Posterior cingulate gyrus (tissue), 11 donors: ENCODE measurements around the gene MED12L.
"Not testable (repeated sequence)": the region's sequence is repeated elsewhere in the genome, so short reads cannot be mapped to it uniquely, and the experiment has no call there.

Source experiments
- DNase-seq, 10 donors: peaks; one replicate each; pipeline versions ENCODE4 v3.0.0 to v3.0.0-alpha.2; 2020 to 2021; ENCODE audit warnings: mixed read lengths in 3 of 10
- intact Hi-C: fragments of 100-400 bp; cut with DNase I; formaldehyde crosslinking; loops from one replicate; pipeline ENCODE4 v1.15.1; 2023

The MED12L gene

GRCh38 chr3:151085227-151085888 lies at the start of gene MED12L:
Gene MED12L (plus strand): TSS chr3:151085664. CDS start chr3:151086927, 1,263 bp downstream.
- DNase-seq, result peak; percentile 54 to 94 (median 70)
- intact Hi-C loops, result loop anchor here (10.0 kb wide), 2 partner anchors 59 to 301 kb away; no protein-coding TSS in a partner anchor

GRCh38 chr3:151037746-151038477 lies 47.6 kb upstream of the MED12L start:
- no peak for DNase-seq
- intact Hi-C loops, result no loop called here

- intact Hi-C loops, result no loop called here
- DNase-seq, result no peak
These were observed 40.8 kb upstream of the MED12L start for GRCh38 chr3:151044706-151045105.

GRCh38 chr3:151047636-151048035 lies 37.8 kb upstream of the MED12L start:
- no peak for DNase-seq
- intact Hi-C loops, result no loop called here

- intact Hi-C loops, result no loop called here
- DNase-seq, result no peak
These were observed 33.9 kb upstream of the MED12L start for GRCh38 chr3:151051533-151051932.

GRCh38 chr3:151052346-151052745 lies 33.1 kb upstream of the MED12L start:
- intact Hi-C loops, result no loop called here
- DNase-seq, result no peak

- intact Hi-C loops, result no loop called here
- DNase-seq, result no peak
These were observed 32.7 kb upstream of the MED12L start for GRCh38 chr3:151052756-151053155.

GRCh38 chr3:151058740-151059139 lies 26.7 kb upstream of the MED12L start:
- intact Hi-C loops, result no loop called here
- DNase-seq, result no peak

- intact Hi-C loops, result no loop called here
- DNase-seq, result no peak
These were observed 22.9 kb upstream of the MED12L start for GRCh38 chr3:151062611-151063010.

GRCh38 chr3:151067158-151067557 lies 18.3 kb upstream of the MED12L start:
- DNase-seq, result no peak
- intact Hi-C loops, result no loop called here

- DNase-seq, intact Hi-C loops: not testable (repeated sequence)
These were observed 12.6 kb upstream of the MED12L start for GRCh38 chr3:151072842-151073241.

- DNase-seq, result no peak
- intact Hi-C loops, result no loop called here
These were observed 11.2 kb upstream of the MED12L start for GRCh38 chr3:151074256-151074655.

GRCh38 chr3:151075869-151076562 lies 9.4 kb upstream of the MED12L start:
- intact Hi-C loops, result no loop called here
- DNase-seq, result no peak

GRCh38 chr3:151076626-151077025 lies 8.8 kb upstream of the MED12L start:
- no peak for DNase-seq
- intact Hi-C loops, result no loop called here

- not testable (repeated sequence) for DNase-seq
- intact Hi-C loops, result loop anchor here (10.0 kb wide), 2 partner anchors 64 to 296 kb away; no protein-coding TSS in a partner anchor
These were observed 4.4 kb upstream of the MED12L start for GRCh38 chr3:151081082-151081481.

GRCh38 chr3:151082880-151083838 lies 2.3 kb upstream of the MED12L start:
- intact Hi-C loops, result loop anchor here (10.0 kb wide), 2 partner anchors 62 to 298 kb away; no protein-coding TSS in a partner anchor
- DNase-seq, result no peak

- intact Hi-C loops, result loop anchor here (10.0 kb wide), 2 partner anchors 60 to 300 kb away; no protein-coding TSS in a partner anchor
- DNase-seq, result no peak
These were observed 604 bp upstream of the MED12L start for GRCh38 chr3:151084893-151085226.

GRCh38 chr3:151085889-151086483 lies 522 bp downstream of the MED12L start:
- peak in 4 of 10 donors; percentile 19 to 86 (median 50) for DNase-seq
- intact Hi-C loops, result loop anchor here (10.0 kb wide), 2 partner anchors 59 to 301 kb away; no protein-coding TSS in a partner anchor
